HG03025 (cell line): ENCODE results near the gene UBE2M.
"Not testable (repeated sequence)": the region's sequence is repeated elsewhere in the genome, so short reads cannot be mapped to it uniquely, and the experiment has no call there.

Source experiments
- ATAC-seq: cut with Tn5 transposase; IDR thresholded peaks from one replicate; pipeline ENCODE4 v1.9.1; 2021; ENCODE audit warnings: mild to moderate bottlenecking, moderate library complexity; ENCODE audit not compliant: unreplicated experiment, low FRiP score

Gene UBE2M

DNA sequence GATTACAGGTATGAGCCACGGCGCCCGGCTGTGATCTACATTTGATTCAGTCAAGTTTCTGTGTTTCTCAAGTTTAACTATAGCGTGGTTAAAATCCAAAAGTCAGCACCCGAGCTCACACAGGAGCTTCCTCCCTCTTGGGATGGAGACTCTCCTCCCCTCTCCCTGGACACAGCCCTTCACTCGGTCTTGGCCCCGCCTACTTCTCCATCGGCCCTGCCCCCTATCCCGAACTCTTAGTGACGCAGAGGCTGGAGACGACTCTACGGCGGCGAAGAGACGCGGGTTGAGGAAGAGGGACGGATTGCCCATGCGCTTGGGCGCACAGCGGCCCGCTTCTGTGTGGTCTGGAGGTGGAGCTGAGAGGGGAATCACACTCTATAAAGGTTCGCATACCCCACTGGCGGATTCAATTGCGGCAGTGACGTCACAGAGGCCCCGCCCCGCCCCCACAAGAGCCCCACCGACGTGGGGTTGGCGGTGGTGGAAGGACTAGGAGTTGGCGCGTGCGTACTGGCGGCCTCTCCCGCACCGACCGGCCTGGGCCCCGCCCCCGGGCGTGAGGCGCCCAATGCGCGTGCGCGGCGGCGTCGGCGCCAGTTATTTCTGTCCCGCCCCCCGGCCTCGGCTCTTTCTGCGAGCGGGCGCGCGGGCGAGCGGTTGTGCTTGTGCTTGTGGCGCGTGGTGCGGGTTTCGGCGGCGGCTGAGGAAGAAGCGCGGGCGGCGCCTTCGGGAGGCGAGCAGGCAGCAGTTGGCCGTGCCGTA lies 14.4 kb downstream of the UBE2M start, which contains the start of gene TRIM28:
Gene TRIM28, plus strand, starts transcription at position 239 of the 765 bp plus-strand sequence. CDS start 694 bp downstream, outside the sequence.
- peak; percentile 78 for ATAC-seq

DNA sequence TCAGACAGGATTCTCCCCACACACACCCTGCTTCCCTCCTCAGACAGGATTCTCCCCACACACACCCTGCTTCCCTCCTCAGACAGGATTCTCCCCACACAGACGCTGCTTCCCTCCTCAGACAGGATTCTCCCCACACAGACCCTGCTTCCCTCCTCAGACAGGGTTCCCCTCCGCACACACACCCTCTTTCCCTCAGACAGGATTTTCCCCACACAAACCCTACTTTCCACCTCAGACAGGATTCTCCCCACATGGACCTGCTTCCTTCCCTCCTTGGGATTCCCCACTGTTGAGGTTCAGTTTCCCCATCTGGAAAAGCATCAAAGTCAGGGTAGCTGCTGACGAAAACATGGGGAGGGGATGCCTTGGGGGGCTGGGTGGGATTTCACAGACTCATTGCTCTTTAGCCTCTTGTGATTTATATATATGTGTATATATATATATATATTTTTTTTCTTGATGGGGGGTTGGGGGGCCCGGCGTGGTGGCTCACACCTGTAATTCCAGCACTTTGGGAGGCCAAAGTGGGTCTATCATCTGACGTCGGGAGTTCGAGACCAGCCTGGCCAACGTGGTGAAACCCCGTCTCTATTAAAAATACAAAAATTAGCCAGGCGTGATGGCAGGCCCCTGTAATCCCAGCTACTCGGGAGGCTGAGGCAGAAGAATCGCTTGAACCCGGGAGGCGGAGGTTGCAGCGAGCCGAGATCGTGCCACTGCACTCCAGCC lies 15.6 kb downstream of the UBE2M start:
- ATAC-seq = not testable (repeated sequence)

GRCh38 chr19:58539169-58539559 lies 19.2 kb downstream of the UBE2M start:
- ATAC-seq = not testable (repeated sequence)

DNA sequence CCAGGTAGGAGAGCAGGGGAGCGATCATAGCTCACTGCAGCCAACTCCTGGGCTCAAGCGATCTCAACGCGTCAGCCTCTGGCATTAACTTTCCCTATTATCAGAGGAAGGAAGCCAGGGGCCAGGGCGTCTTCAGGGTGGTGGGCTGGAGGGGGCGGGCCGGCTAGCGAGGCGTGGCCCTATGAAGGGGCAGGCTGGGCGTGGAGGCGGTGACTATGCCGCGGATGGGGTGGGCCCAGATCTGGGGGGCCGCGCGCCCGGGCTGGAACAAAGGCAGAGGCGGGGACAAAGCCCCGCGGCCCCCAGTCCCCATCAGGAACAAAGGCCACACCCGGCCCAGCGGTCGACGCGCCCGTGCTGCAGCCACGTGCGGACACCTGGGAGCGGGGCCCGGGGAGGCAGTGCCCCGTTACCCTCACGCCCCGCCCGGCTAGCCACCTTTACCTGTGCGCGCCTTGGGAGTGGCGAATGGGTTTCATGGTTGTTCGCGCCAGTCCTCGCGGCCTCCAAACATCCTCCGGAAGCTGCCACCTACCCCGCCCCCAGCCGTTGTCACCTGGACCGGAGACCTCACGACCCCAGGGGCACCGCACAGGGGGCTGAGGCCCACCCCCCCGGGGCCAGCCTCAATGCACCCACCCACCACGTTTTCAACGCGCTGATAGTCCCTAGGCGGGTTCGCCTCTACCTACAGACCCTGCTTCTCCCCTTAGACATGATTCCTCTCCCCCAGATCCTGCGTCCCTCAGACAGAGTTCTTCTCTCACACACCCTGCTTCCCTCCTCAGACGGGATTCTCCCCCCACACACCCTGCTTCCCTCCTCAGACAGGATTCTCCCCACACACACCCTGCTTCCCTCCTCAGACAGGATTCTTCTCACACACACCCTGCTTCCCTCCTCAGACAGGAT lies 19.9 kb downstream of the UBE2M start:
- no peak for ATAC-seq

GRCh38 chr19:58536852-58537798 lies 21.3 kb downstream of the UBE2M start:
- ATAC-seq = no peak

DNA sequence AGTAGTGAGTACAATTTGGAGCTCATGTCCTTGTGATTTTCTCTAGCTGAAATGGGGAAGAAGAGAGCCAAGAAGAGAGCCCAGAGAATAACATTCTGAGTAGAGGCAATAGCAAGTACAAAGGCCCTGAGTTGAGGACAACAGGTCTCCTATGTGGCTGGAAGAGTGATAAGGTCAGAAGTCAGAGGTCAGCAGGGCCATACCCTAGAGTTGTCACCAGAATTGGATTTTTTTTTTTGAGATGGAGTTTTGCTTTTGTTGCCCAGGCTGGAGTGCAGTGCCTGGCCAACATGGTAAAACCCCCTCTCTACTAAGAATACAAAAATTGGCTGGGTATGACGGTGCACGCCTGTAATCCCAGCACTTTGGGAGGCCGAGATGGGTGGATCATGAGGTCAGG lies 22.6 kb downstream of the UBE2M start:
- ATAC-seq = no peak

- ATAC-seq = no peak
These were observed 27.2 kb downstream of the UBE2M start for GRCh38 chr19:58531034-58531840.

DNA sequence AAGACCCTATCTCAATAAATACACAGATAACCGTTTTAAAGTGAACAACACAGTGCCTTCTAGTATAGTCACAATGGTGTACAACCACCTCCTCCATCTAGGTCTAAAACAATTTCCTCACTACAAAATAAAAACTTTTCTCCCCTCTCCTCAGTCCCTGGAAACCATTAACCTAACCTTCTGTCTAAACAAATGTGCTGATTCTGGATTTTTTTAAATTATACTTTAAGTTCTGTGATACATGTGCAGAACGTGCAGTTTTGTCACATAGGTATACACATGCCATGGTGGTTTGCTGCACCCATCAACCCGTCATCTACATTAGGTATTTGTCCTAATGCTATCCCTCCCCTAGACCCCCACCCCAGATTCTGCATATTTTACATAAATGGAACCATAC lies 29.0 kb downstream of the UBE2M start:
- no peak for ATAC-seq

GRCh38 chr19:58522709-58523108 lies 35.7 kb downstream of the UBE2M start:
- ATAC-seq = no peak

GRCh38 chr19:58521651-58522050 lies 36.8 kb downstream of the UBE2M start:
- ATAC-seq = no peak

DNA sequence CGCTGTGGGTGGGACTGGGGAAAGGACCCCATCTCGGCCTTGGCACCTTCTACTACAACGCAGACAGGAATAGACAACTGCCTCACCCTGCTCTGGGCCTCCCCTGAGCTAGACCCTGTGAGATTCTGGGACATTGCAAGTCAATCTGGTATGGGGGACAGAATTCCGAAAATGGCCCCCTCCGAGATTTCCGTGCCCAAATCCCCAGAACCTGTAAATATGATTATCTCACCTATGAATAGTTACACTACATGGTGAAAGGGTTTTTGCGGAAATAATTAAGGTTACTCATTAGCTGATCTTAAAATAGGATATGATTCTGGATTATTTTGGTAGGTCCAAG lies 38.2 kb downstream of the UBE2M start:
- ATAC-seq = no peak

GRCh38 chr19:58519355-58520256 lies 38.8 kb downstream of the UBE2M start, which contains the start of gene ZBTB45:
Gene ZBTB45 (minus strand): TSS chr19:58519810. CDS start chr19:58517673, 2,137 bp downstream.
- peak; percentile 63 for ATAC-seq

DNA sequence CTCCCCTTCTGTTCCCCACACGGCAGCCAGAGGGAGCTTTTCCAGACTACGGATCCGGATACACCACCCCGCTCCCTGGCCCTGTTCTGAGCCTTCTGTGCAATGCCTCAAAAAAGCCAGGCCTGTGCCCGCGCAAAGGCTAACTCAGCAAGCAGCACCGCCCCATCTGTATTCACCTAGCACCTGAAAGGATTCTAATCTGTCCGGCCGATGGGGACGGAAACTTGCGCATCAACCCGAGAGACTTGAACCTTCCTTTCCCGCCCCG lies 39.4 kb downstream of the UBE2M start:
- ATAC-seq = no peak

- no peak for ATAC-seq
These were observed 39.9 kb downstream of the UBE2M start for GRCh38 chr19:58518256-58519086.

DNA sequence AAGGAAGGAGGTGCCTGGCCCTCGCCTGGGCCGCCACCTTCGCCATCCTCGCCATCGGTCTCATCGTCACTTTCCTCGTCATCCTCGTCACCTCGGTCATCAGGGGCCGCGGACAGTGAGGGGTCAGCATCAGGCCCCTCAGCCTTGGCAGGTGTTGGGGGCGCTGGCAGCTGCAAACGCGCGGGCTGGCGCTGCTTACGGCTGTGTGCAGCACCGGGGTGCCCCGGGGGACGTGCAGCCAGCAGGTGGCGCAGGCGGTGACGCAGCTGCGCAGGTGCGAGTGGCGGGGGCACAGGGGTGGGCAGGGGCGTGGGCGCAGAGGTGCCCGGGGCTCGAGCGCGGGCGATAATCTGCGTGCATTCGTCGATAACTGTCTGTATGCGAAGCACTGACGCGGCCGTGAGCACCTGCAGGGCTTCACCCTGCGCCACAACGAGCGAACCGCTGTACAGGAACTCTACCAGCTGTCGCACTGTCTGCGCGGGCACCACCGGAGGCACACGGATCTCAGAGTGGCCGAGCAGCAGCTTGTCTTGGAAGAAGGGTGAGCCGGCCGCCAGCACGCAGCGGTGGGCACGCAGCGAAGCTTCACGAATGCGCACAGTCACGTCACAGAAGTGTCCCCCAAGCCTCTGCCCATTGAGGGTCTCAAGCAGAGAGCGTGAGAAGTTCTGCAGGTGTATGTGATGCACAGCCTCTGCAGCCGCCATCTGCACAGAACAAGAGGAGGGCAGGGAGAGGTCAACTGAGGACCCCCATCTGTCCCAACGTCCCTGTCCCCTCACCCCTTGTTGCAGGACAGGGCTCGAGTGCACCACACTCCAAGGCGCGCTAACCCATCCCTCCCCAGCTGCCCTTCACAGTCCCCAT lies 41.2 kb downstream of the UBE2M start:
- ATAC-seq = no peak

DNA sequence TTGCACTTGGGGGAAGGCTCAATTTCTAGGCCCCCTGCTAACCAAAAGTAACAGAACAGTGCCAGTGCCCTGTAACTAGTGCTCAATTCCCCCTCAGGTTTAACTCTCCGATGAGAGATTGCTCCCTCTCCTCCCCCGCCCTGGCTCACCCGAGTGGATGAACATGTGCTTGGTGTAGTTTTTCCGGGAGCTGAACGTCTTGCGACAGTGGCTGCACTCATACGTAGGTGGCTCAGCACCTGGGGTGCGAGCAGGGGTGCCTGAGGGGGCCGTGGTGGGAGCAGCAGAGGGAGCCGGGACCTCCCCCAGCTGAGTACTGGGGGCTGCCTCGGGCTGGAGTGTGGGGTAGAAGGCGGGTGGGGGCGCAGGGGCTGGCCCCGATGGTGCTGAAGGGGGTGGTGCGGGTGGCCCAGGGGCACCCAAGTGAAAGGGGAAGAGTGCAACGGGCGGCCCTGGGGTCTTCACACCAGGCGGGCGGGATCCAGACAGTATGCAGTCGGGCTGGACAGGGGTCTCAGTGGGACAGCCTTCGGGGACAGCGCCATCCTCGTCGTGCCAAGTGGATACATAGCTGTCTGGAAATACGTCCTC lies 42.1 kb downstream of the UBE2M start:
- ATAC-seq = no peak
